ENCODE measurements around the gene CCDC12. TPM values are rescaled to one million over a fixed set of nuclear protein-coding genes. Genes with fewer than 3 reads are reported as not detected.

CCDC12 gene
- total and polyA plus RNA-seq, 9 of the 15 experiments (the other 6 are each of a cell fraction or from before 2014, with no cell fraction given), result 8.9 to 201 (median 86.9) TPM

GRCh38 chr3:46966811-46967210, 9.7 kb downstream of the CCDC12 start:
- FAIRE-seq, result no peak
- Histone ChIP-seq H3K4me1 (replicated peaks in 1 of 2; ENCODE audit: control insufficient read depth in 2 of 2, insufficient read depth in 2 of 2, low read length in 2 of 2) (peaks cover 38 to 39% of the 10 kb centered on the region in 2 experiments), H3K36me3 (ENCODE audit: control insufficient read depth, insufficient read depth, low read length) (peaks cover 72% of the 10 kb centered on the region)

More at GRCh38 chr3:46966811-46967210, 9.7 kb downstream of the CCDC12 start:
- TF ChIP-seq RAD21 (CRISPR knock-in tag; conservative IDR thresholded peaks at IDR 0.05 in 1 of 2, IDR thresholded peaks at IDR 0.05 in 1 of 2) (peak in 1 of 2 experiments; percentile 41; a peak in 2 of 4 replicates), RBM39 (optimal IDR thresholded peaks at IDR 0.05; ENCODE audit: low read depth, low read length) (no peak), CTCF (IDR thresholded peaks at IDR 0.05 in 2 of 3, conservative IDR thresholded peaks at IDR 0.05 in 1 of 3; ENCODE audit: insufficient read depth in 2 of 3, low read depth in 1 of 3, low read length in 3 of 3) (peak in 2 of 3 experiments; percentile 18 to 27; a peak in 3 of 6 replicates), STAG1 (CRISPR knock-in tag; IDR thresholded peaks at IDR 0.05; ENCODE audit: borderline replicate concordance) (no peak), ZBTB12 (CRISPR knock-in tag; IDR thresholded peaks at IDR 0.05) (no peak), REST (IDR thresholded peaks at IDR 0.05; ENCODE audit: borderline replicate concordance) (peak; percentile 33; the same call in 1 of the 2 replicates), REST (CRISPR knock-in tag; IDR thresholded peaks at IDR 0.05; ENCODE audit: low read depth) (no peak)
- peaks cover 86% of the 10 kb centered on the region for H3K79me2 ChIP-seq (ENCODE audit: control insufficient read depth, insufficient read depth, low read length)
- WGBS (ENCODE audit: insufficient coverage, low coverage, missing lambda C conversion rate), result 85% methylated on average over 5 of the region's 5 CpGs
- ChIA-PET CTCF (ENCODE audit: low intra/inter-chr PET ratio) (no interaction called here), POLR2A (interaction anchor here (0.6 to 6.2 kb wide), 9 partner anchors 9 to 554 kb away, joined by 3 to 55 read pairs (median 4); partner anchors contain the start of genes CCDC12 and NBEAL2)
- H2AFZ ChIP-seq (ENCODE audit: low read depth, low read length), result no peak overlapping the region
- ATAC-seq (peak; percentile 28; the same call in 2 of the 3 replicates), DNase-seq (ENCODE audit: extremely low read depth in 1 of 4, low spot score in 3 of 4) (peak in 1 of 4 experiments; percentile 16)
- no peak overlapping the region for H3K4me3 ChIP-seq
- no peak overlapping the region for H3K4me2 ChIP-seq (ENCODE audit: insufficient read depth, low read length)
- BruUV-seq (replicated peaks), result no TSS peak
- H3K9me3 ChIP-seq (replicated peaks; ENCODE audit: control insufficient read depth, insufficient read depth, low read depth, low read length), result no peaks in the 10 kb centered on the region
- H3K27ac ChIP-seq (ENCODE audit: extremely low read depth, low read depth, low read length), result no peak overlapping the region
- peaks cover 41% of the 10 kb centered on the region for H3K9me1 ChIP-seq (ENCODE audit: control insufficient read depth, insufficient read depth, low read length)
- no peaks in the 10 kb centered on the region for H3K27me3 ChIP-seq (ENCODE audit: control insufficient read depth in 2 of 2, insufficient read depth in 2 of 2, low read length in 2 of 2)
- in situ Hi-C loops (cut with MboI) (no loop called here), intact Hi-C loops (cut with micrococcal nuclease) (no loop called here)
- peak overlapping the region in 1 of 2 experiments; percentile 57; a peak in 1 of 4 replicates for H3K9ac ChIP-seq (ENCODE audit: insufficient read depth in 1 of 2, low read depth in 2 of 2, low read length in 2 of 2)
- peaks cover 75% of the 10 kb centered on the region for H4K20me1 ChIP-seq (replicated peaks; ENCODE audit: control insufficient read depth, insufficient read depth, low read length)
